ENCODE measurements around the gene AK3.
A peak's percentile ranks its signal among the peaks of the same experiment; 100 is the strongest.
"Not testable (repeated sequence)": the region's sequence is repeated elsewhere in the genome, so short reads cannot be mapped to it uniquely, and the experiment has no call there.

AK3 gene

GRCh38 chr9:4662989-4663792 lies 77.8 kb downstream of the AK3 start:
- no peak for DNase-seq

DNA sequence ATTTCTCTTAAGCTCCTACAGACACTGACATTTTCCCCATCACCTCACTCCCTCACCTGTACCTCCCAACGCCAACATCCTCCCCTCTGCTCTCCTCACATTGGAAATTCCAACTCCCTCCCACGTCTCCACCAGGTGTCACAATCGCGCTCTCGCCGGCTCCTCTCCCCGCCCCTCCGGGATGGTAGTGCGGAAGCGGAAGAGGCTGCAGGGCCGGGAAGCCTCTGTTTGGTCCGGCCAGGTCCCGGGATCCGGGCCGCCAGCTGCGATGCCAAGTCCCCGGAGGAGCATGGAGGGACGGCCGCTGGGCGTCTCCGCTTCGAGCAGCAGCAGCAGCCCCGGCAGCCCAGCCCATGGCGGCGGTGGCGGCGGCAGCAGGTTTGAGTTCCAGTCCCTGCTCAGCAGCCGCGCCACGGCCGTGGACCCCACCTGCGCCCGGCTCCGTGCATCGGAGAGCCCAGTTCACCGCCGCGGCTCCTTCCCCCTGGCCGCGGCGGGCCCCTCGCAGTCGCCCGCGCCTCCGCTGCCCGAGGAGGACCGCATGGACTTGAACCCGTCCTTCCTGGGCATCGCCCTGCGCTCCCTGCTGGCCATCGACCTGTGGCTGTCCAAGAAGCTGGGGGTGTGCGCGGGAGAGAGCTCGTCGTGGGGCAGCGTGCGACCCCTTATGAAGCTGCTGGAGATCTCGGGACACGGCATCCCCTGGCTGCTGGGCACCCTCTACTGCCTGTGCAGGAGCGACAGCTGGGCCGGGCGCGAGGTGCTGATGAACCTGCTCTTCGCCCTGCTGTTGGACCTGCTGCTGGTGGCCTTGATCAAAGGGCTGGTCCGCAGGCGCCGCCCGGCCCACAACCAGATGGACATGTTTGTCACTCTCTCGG lies 78.7 kb downstream of the AK3 start, which contains the start of gene PLPP6:
PLPP6 (plus strand) TSS at position 187 of the 881 bp plus-strand sequence; CDS start at position 269, 82 bp downstream.
- DNase-seq = peak; percentile 46

- DNase-seq = peak; percentile 18
Measured at GRCh38 chr9:4661611-4662010, 79.4 kb downstream of the AK3 start.

- no peak for DNase-seq
Measured at GRCh38 chr9:4661165-4661564, 79.8 kb downstream of the AK3 start.

DNA sequence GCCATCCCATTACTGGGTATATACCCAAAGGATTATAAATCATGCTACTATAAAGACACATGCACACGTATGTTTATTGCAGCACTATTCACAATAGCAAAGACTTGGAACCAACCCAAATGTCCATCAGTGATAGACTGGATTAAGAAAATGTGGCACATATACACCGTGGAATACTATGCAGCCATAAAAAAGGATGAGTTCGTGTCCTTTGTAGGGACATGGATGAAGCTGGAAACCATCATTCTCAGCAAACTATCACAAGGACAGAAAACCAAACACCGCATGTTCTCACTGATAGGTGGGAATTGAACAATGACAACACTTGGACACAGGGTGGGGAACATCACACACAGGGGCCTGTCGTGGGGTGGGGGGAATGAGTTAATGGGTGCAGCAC lies 80.3 kb downstream of the AK3 start:
- DNase-seq = not testable (repeated sequence)
